Nephron (organoid): ENCODE measurements around the gene AHRR.

Experiments
- H3K27ac Mint-ChIP-seq, 3 experiments: 2 replicates each; pipeline ENCODE4 v1.8.0; 2020; ENCODE audit warnings: mixed read lengths in 3 of 3, mild to moderate bottlenecking in 2 of 3, moderate library complexity in 1 of 3
- H3K27me3 Mint-ChIP-seq: 2 replicates; pipeline ENCODE4 v1.8.0; 2021; ENCODE audit warnings: low read depth, mild to moderate bottlenecking, moderate library complexity, mixed read lengths
- H3K36me3 Mint-ChIP-seq: 2 replicates; pipeline ENCODE4 v1.8.0; 2020; ENCODE audit warnings: low read depth, mixed read lengths
- H3K4me1 Mint-ChIP-seq: 2 replicates; pipeline ENCODE4 v1.8.0; 2020; ENCODE audit warnings: mixed read lengths
- H3K4me3 Mint-ChIP-seq, 3 experiments: 2 replicates each; pipeline ENCODE4 v1.8.0; 2020; ENCODE audit warnings: mild to moderate bottlenecking in 3 of 3, mixed read lengths in 3 of 3, moderate library complexity in 2 of 3
- H3K9me3 Mint-ChIP-seq: 2 replicates; pipeline ENCODE4 v1.8.0; 2020; ENCODE audit warnings: mixed read lengths
- CTCF ChIP-seq, 3 experiments: fragments of 200-600 bp; sonication (generic); IDR thresholded peaks; one replicate each; pipeline ENCODE4 v1.5.0; 2021; ENCODE audit warnings: antibody characterized with exemption in 3 of 3; ENCODE audit not compliant: unreplicated experiment in 3 of 3

The AHRR gene

GRCh38 chr5:402615-403359 lies 81.3 kb downstream of the AHRR start:
- peaks cover 16% of the 10 kb centered on the region for H3K27me3 Mint-ChIP-seq
- no peak overlapping the region for H3K27ac Mint-ChIP-seq
- H3K4me3 Mint-ChIP-seq: no peak overlapping the region
- no peaks in the 10 kb centered on the region for H3K36me3 Mint-ChIP-seq
- H3K9me3 Mint-ChIP-seq: no peaks in the 10 kb centered on the region
- TF ChIP-seq CTCF (IDR thresholded peaks at IDR 0.05; ENCODE audit: unreplicated experiment in 3 of 3): no peak
- peaks cover 17% of the 10 kb centered on the region for H3K4me1 Mint-ChIP-seq

GRCh38 chr5:403995-404394 lies 82.5 kb downstream of the AHRR start:
- Mint-ChIP-seq H3K4me1 (peaks cover 17% of the 10 kb centered on the region), H3K9me3 (no peaks in the 10 kb centered on the region), H3K36me3 (no peaks in the 10 kb centered on the region), H3K27me3 (peaks cover 19% of the 10 kb centered on the region), H3K4me3 (no peak overlapping the region), H3K27ac (no peak overlapping the region)
- no peak for TF ChIP-seq CTCF (IDR thresholded peaks at IDR 0.05; ENCODE audit: unreplicated experiment in 3 of 3)

GRCh38 chr5:404666-405241 lies 83.2 kb downstream of the AHRR start:
- no peaks in the 10 kb centered on the region for H3K9me3 Mint-ChIP-seq
- H3K27me3 Mint-ChIP-seq: peaks cover 19% of the 10 kb centered on the region
- H3K4me1 Mint-ChIP-seq: peaks cover 11% of the 10 kb centered on the region
- no peak overlapping the region for H3K4me3 Mint-ChIP-seq
- no peak overlapping the region for H3K27ac Mint-ChIP-seq
- H3K36me3 Mint-ChIP-seq: no peaks in the 10 kb centered on the region
- no peak for TF ChIP-seq CTCF (IDR thresholded peaks at IDR 0.05; ENCODE audit: unreplicated experiment in 3 of 3)

- Mint-ChIP-seq H3K4me3 (no peak overlapping the region), H3K27me3 (peaks cover 14% of the 10 kb centered on the region), H3K27ac (no peak overlapping the region), H3K4me1 (peaks cover 4% of the 10 kb centered on the region), H3K36me3 (no peaks in the 10 kb centered on the region), H3K9me3 (no peaks in the 10 kb centered on the region)
- no peak for TF ChIP-seq CTCF (IDR thresholded peaks at IDR 0.05; ENCODE audit: unreplicated experiment in 3 of 3)
These were observed 83.9 kb downstream of the AHRR start for GRCh38 chr5:405421-405820.

- Mint-ChIP-seq H3K9me3 (no peaks in the 10 kb centered on the region), H3K27me3 (peaks cover 14% of the 10 kb centered on the region)
These were observed 84.5 kb downstream of the AHRR start for GRCh38 chr5:406041-406440.

More at GRCh38 chr5:406041-406440, 84.5 kb downstream of the AHRR start:
- Mint-ChIP-seq H3K27ac (no peak overlapping the region), H3K36me3 (no peaks in the 10 kb centered on the region), H3K4me1 (peaks cover 2% of the 10 kb centered on the region), H3K4me3 (no peak overlapping the region)
- no peak for TF ChIP-seq CTCF (IDR thresholded peaks at IDR 0.05; ENCODE audit: unreplicated experiment in 3 of 3)
